Loucy (cell line): Measurements from ENCODE around the gene KRTAP3-1.

ENCODE experiments used
- EZH2phosphoT487 ChIP-seq: fragments of 200-600 bp; IDR thresholded peaks from 2 replicates; pipeline ENCODE4 v1.6.1; 2018; ENCODE audit warnings: antibody characterized with exemption, mild to moderate bottlenecking, moderate library complexity, borderline replicate concordance
- TF ChIP-seq, protein P1 (sequence below): fragments of 200-600 bp; sonication (generic); conservative IDR thresholded peaks from 2 replicates; pipeline ENCODE4 v1.5.1; 2014; ENCODE audit warnings: mild to moderate bottlenecking, antibody characterized with exemption, low read length

DNA sequence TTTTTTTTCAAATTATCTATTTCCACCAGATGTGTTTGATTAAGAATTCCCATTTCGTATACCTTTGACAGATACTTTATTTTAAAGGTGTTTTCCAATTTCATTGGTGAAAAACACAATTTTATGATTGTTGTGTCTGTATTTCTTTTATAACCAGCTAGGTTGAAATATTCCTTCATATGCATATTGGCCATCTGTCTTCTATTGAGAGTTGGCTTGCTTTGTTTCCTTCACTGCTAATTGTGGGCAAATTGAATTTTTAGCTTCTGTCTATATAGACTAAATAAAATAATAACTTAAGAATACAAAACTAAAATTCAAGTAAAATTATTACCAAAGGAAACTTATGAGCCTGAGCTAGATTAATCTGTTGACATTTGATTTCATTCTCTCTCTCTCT is 13.8 kb downstream of the KRTAP3-1 start:
- TF ChIP-seq, protein P1, sequence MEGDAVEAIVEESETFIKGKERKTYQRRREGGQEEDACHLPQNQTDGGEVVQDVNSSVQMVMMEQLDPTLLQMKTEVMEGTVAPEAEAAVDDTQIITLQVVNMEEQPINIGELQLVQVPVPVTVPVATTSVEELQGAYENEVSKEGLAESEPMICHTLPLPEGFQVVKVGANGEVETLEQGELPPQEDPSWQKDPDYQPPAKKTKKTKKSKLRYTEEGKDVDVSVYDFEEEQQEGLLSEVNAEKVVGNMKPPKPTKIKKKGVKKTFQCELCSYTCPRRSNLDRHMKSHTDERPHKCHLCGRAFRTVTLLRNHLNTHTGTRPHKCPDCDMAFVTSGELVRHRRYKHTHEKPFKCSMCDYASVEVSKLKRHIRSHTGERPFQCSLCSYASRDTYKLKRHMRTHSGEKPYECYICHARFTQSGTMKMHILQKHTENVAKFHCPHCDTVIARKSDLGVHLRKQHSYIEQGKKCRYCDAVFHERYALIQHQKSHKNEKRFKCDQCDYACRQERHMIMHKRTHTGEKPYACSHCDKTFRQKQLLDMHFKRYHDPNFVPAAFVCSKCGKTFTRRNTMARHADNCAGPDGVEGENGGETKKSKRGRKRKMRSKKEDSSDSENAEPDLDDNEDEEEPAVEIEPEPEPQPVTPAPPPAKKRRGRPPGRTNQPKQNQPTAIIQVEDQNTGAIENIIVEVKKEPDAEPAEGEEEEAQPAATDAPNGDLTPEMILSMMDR: no peak
- TF ChIP-seq EZH2phosphoT487: no peak
